ENCODE measurements around the gene COLGALT1.
A peak's percentile ranks its signal among the peaks of the same experiment; 100 is the strongest.

Gene COLGALT1

DNA sequence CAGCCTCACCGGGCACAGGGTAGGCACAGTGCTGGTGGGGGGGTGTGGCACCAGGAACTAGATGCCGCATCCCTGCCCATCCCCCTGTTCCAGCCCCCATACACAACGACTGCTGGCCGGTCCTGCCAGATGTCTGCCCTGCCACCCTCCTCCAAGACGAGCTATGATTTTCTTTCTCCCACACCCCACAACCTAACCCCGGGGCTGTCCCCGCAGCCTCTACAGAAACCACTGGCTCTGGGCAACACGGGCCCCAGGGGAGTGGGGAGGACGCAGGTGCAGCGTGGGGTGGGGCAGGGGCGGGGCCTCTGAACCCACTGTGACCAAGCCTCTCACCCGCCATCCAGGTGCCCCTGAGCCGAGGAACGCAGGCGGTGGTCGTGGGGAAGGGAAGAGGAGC, 28.5 kb upstream of the COLGALT1 start:
- H3K9ac ChIP-seq (ENCODE audit: low read length) = peak overlapping the region; percentile 60
- peaks cover 43% of the 10 kb centered on the region for H3K79me2 ChIP-seq (ENCODE audit: insufficient read depth, low read length)

DNA sequence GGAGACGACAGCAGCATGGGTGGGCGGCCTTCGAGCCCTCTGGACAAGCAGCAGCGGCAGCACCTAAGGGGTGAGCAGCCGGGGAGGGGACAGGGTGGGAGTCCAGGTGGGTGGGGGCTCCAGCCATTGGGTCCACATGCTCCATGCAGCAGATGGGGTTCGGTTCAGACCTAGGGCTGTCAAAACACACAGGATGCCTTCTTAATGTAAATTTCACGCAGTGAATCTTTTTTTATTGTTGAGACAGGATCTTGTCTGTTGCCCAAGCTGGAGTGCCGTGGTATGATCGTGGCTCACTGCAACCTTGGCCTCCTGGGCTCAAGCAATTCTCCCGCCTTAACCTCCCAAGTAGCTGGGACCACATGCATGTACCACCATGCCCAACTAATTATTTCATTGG, 28.1 kb upstream of the COLGALT1 start:
- H3K9me3 ChIP-seq (ENCODE audit: insufficient read depth, low read length) = no peaks in the 10 kb centered on the region
- TF ChIP-seq, protein P1, sequence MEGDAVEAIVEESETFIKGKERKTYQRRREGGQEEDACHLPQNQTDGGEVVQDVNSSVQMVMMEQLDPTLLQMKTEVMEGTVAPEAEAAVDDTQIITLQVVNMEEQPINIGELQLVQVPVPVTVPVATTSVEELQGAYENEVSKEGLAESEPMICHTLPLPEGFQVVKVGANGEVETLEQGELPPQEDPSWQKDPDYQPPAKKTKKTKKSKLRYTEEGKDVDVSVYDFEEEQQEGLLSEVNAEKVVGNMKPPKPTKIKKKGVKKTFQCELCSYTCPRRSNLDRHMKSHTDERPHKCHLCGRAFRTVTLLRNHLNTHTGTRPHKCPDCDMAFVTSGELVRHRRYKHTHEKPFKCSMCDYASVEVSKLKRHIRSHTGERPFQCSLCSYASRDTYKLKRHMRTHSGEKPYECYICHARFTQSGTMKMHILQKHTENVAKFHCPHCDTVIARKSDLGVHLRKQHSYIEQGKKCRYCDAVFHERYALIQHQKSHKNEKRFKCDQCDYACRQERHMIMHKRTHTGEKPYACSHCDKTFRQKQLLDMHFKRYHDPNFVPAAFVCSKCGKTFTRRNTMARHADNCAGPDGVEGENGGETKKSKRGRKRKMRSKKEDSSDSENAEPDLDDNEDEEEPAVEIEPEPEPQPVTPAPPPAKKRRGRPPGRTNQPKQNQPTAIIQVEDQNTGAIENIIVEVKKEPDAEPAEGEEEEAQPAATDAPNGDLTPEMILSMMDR (IDR thresholded peaks at IDR 0.05; ENCODE audit: insufficient read depth, low read length, poor library complexity, severe bottlenecking) = no peak
- no peak for TF ChIP-seq EZH2phosphoT487 (conservative IDR thresholded peaks at IDR 0.05; ENCODE audit: low read length)
- H3K27ac ChIP-seq (ENCODE audit: low read depth, low read length) = peak overlapping the region; percentile 93
- H3K27me3 ChIP-seq (ENCODE audit: low read length) = no peaks in the 10 kb centered on the region
- H3K4me2 ChIP-seq (ENCODE audit: low read depth, low read length, poor library complexity, severe bottlenecking) = peak overlapping the region; percentile 72
- H2AFZ ChIP-seq (ENCODE audit: low read depth, low read length, severe bottlenecking) = no peak overlapping the region
- H4K20me1 ChIP-seq (ENCODE audit: low read depth, low read length) = no peaks in the 10 kb centered on the region
- H3K9me2 ChIP-seq (replicated peaks; ENCODE audit: insufficient read depth, low read length) = no peaks in the 10 kb centered on the region
- no peaks in the 10 kb centered on the region for H3K36me3 ChIP-seq (ENCODE audit: low read length)
- peaks cover 43% of the 10 kb centered on the region for H3K79me2 ChIP-seq (ENCODE audit: insufficient read depth, low read length)
- peak overlapping the region; percentile 59 for H3K4me3 ChIP-seq (ENCODE audit: insufficient read depth, low read length, poor library complexity, severe bottlenecking)
- peaks cover 71% of the 10 kb centered on the region for H3F3A ChIP-seq (ENCODE audit: insufficient read depth)
- peak overlapping the region; percentile 60 for H3K9ac ChIP-seq (ENCODE audit: low read length)

More for the DNA sequence above, 28.5 kb upstream of the COLGALT1 start:
- peak overlapping the region; percentile 93 for H3K27ac ChIP-seq (ENCODE audit: low read depth, low read length)
- H3F3A ChIP-seq (ENCODE audit: insufficient read depth) = peaks cover 73% of the 10 kb centered on the region
- H3K36me3 ChIP-seq (ENCODE audit: low read length) = no peaks in the 10 kb centered on the region
- H3K4me3 ChIP-seq (ENCODE audit: insufficient read depth, low read length, poor library complexity, severe bottlenecking) = peak overlapping the region; percentile 59
- no peak overlapping the region for H2AFZ ChIP-seq (ENCODE audit: low read depth, low read length, severe bottlenecking)
- peak overlapping the region; percentile 72 for H3K4me2 ChIP-seq (ENCODE audit: low read depth, low read length, poor library complexity, severe bottlenecking)
- no peaks in the 10 kb centered on the region for H4K20me1 ChIP-seq (ENCODE audit: low read depth, low read length)
- no peaks in the 10 kb centered on the region for H3K9me2 ChIP-seq (replicated peaks; ENCODE audit: insufficient read depth, low read length)
- H3K27me3 ChIP-seq (ENCODE audit: low read length) = no peaks in the 10 kb centered on the region
- no peaks in the 10 kb centered on the region for H3K9me3 ChIP-seq (ENCODE audit: insufficient read depth, low read length)
- TF ChIP-seq, protein P1 (IDR thresholded peaks at IDR 0.05; ENCODE audit: insufficient read depth, low read length, poor library complexity, severe bottlenecking) = no peak
- no peak for TF ChIP-seq EZH2phosphoT487 (conservative IDR thresholded peaks at IDR 0.05; ENCODE audit: low read length)

DNA sequence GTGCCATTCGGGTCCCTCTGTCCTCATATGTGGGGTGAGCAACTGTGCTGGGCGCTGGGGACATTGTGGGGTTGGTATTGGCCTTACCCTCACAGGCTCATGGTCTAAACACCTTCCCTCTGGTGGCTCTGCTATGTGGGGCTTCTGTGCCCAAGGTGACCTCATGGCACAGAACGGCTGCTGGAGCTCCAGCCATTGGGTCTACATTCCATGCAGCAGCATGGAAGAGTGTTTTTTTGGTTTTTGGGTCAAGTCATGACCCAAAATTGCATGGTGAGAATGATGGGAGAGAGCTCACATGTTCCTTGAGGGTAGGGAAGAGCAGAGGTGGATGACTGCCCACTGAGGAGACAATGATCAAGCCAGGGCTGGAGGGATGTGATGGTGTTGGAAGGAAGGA, 26.8 kb upstream of the COLGALT1 start:
- peak overlapping the region; percentile 59 for H3K4me3 ChIP-seq (ENCODE audit: insufficient read depth, low read length, poor library complexity, severe bottlenecking)
- no peaks in the 10 kb centered on the region for H4K20me1 ChIP-seq (ENCODE audit: low read depth, low read length)
- peak overlapping the region; percentile 72 for H3K4me2 ChIP-seq (ENCODE audit: low read depth, low read length, poor library complexity, severe bottlenecking)
- H3K9me3 ChIP-seq (ENCODE audit: insufficient read depth, low read length) = no peaks in the 10 kb centered on the region
- peaks cover 58% of the 10 kb centered on the region for H3F3A ChIP-seq (ENCODE audit: insufficient read depth)
- H3K9ac ChIP-seq (ENCODE audit: low read length) = peak overlapping the region; percentile 60; the same call in 1 of the 2 replicates
- H3K27me3 ChIP-seq (ENCODE audit: low read length) = no peaks in the 10 kb centered on the region
- H3K36me3 ChIP-seq (ENCODE audit: low read length) = peaks cover 3% of the 10 kb centered on the region; the same call in 1 of the 2 replicates
- peaks cover 43% of the 10 kb centered on the region for H3K79me2 ChIP-seq (ENCODE audit: insufficient read depth, low read length)
- TF ChIP-seq, protein P1 (IDR thresholded peaks at IDR 0.05; ENCODE audit: insufficient read depth, low read length, poor library complexity, severe bottlenecking) = no peak
- TF ChIP-seq EZH2phosphoT487 (conservative IDR thresholded peaks at IDR 0.05; ENCODE audit: low read length) = no peak
- H3K9me2 ChIP-seq (replicated peaks; ENCODE audit: insufficient read depth, low read length) = no peaks in the 10 kb centered on the region
- H3K27ac ChIP-seq (ENCODE audit: low read depth, low read length) = peak overlapping the region; percentile 93
- H2AFZ ChIP-seq (ENCODE audit: low read depth, low read length, severe bottlenecking) = no peak overlapping the region

All from SU-DHL-6 (cell line).